GM18867 (cell line): ENCODE results near the gene NKIRAS2.

ENCODE experiments used
- ATAC-seq: cut with Tn5 transposase; IDR thresholded peaks from one replicate; pipeline ENCODE4 v1.9.1; 2021; ENCODE audit warnings: mild to moderate bottlenecking, moderate library complexity; ENCODE audit not compliant: unreplicated experiment

Gene NKIRAS2

GRCh38 chr17:42025936-42026335 lies 6.0 kb downstream of the NKIRAS2 start:
- ATAC-seq, result no peak

- no peak for ATAC-seq
Measured at GRCh38 chr17:42026857-42027589, 7.1 kb downstream of the NKIRAS2 start.

DNA sequence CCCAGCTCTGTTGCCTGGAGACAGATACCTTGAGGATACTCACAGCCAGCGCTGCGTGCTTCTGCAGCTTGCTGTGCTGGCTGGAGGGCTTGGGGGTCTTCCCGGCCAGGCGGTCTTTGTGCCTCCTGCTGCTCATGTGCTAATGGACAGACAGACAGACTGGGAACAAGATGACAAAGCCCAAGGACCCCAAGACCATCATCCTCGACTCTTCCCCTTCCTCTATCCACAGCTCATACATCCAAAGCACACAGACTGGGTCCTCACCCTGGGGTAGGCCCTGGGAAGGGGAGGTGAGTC lies 7.7 kb downstream of the NKIRAS2 start:
- no peak for ATAC-seq

DNA sequence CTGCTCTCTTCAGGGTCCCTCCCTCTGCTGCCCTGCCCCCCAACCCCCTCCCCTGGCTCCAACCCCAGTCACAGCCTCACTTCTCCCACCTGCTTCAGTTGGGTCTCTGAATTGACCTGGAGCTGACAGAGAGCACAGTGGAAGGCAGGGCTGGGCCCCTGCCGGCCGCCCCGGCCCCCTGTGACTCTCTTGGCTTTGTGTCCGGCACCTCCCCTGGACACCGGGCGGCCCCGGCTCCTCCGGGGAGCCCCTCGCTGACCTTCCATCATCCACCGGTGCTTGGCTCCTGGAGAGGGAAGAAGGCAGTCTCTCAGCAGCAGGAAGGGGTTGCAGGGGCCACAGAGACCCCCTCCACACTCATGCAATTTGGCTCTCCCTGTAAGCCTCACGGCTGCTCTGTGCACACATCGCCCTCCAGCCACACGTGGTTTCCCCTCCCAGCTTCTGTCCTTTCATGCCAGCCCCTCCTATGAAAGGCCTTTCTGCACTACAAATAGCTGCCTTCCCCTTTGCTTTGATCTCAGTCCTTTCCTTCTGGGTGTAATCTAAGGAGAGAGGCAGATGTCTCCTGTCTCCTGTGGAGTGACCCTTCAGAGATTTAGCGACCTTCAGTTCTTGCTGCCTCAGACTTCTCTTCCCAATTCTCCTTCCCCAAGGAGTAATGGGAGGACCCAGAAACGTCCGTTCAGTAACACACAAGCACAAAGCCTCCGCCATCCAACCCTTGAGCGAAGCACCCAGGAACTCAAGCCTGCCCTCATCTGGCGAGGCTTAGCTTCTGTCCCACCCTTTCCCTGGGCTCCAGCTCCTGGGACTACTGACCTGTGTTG lies 8.3 kb downstream of the NKIRAS2 start:
- ATAC-seq, result no peak

DNA sequence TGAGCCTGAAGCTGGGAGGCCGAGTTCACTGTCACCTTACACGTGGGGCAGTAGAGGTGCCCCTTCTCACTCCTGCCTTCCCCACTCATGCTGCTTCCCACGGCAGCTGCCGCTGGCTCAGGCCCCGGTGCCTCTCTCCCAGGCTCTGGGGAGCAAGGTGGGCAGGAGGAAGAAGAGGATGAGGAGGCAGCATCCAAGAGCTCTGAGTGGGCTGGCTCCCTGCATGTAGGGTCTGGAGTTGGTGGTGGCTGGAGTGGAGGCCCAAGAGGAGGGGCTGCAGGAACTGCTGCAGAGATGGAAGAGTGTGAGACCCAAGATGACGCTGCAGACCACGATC lies 8.9 kb downstream of the NKIRAS2 start:
- ATAC-seq, result no peak

- no peak for ATAC-seq
Measured at GRCh38 chr17:42031584-42031983, 11.7 kb downstream of the NKIRAS2 start.

DNA sequence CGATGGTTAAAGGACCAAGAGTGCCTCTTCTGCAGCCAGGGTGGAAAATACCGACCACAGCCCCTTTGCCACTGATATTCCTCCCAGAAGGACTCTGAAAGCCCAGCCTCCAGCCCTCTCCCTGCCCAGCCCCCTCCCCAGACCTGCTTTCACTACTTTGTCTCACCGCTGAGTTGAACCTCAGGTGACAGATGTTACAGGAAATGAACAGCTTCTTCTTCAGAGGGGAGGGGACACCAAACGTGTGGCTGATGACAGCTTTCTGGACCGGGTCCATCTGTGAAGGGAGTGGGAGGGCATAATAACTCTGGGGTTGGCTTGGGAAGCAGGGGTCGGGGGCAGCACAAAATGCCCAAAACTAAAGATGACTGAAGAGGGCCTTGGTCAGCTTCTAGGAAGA lies 14.2 kb downstream of the NKIRAS2 start:
- ATAC-seq, result no peak

GRCh38 chr17:42038221-42038973 lies 18.5 kb downstream of the NKIRAS2 start:
- ATAC-seq, result no peak

DNA sequence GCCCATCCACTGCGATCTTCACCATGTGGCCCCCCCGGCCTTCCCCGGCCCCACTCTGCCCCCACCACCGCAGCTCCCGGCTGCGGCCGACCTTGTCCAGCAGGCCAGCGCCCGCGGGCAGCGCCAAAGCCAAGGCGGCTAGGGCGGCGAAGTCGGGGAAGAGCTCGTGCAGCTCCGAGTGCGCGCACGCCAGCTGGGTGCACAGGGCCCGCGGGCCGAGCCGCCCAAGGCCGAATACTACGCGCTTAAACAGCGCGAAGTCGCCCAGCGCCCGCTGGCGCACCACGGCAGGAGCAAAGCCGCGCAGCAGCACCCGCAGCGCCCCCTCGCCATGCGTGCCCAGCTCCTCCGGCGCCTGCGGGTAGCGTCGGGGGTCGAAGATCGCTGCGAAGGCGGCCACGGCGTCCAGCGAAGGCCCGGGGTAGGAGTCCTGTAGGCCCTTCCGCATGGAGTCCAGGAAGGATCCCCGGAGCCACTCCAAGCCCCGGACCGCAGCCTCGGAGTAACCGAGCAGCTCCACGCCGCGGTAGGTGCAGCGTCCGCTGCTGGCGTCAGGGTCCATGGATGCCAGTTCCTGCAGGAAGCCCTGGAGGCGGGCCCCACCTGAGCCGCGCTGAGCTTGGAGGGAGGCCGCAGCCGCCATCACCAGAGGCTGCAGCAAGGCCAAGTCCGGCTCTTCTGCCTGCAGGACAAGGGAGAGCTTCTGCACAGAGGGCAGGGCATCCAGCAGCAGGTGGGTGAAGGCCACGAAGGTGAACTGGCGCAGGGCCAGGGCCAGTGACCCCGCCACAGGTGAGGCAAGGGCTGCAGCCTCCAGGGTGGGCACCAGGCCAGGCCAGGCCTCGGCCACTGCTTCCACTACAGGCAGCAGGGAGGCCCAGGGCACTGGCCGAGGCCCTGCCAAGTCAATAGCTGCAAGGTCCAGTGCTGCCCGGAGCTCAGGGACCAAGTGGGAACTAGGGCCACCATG lies 20.2 kb downstream of the NKIRAS2 start:
- no peak for ATAC-seq

GRCh38 chr17:42040818-42041217 lies 20.9 kb downstream of the NKIRAS2 start:
- ATAC-seq, result no peak

GRCh38 chr17:42041619-42042018 lies 21.7 kb downstream of the NKIRAS2 start:
- ATAC-seq, result no peak

DNA sequence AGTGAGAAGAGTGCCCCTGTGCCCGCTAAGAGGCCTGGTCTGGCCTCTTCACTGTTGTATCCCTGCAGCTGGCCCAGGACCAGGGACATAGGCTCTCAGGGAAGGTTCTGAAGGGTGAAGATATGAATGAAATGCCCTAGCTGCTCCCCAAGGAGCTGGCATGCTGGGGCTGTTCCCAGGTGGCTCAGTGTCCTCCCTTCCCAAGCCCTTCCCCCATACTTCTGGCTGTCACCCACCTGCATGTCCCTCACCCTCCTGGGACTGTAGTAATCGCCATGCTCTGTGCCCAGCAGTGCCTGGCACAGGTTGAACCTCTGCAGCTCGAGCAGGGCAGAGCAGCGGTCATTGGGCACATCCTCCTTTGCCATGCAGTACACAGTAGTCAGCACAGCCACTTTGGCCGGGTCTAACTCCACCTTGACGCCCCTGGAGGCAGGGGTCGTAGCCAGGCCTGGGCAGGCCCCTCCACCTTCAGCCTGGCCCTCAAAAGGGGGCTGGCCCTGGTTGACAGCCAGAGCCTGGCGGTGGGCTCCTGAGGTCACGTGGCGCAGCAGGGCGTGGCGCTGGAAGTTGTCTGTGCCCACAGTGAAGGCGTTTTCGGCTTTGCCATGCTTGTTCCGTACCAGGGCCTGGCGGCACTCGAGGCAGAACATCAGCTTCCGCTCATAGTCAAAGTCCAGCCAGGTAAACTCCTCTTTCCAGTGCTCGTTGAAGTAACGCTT lies 22.9 kb downstream of the NKIRAS2 start:
- ATAC-seq, result no peak

GRCh38 chr17:42045719-42046118 lies 25.8 kb downstream of the NKIRAS2 start:
- ATAC-seq, result no peak

- ATAC-seq, result no peak
Measured at GRCh38 chr17:42047343-42047742, 27.5 kb downstream of the NKIRAS2 start.

- no peak for ATAC-seq
Measured at GRCh38 chr17:42049834-42050392, 30.0 kb downstream of the NKIRAS2 start.

GRCh38 chr17:42050393-42051012 lies 30.6 kb downstream of the NKIRAS2 start, which contains the start of gene C17orf113:
Gene C17orf113 (minus strand): TSS chr17:42050601. CDS start chr17:42043376, 7,225 bp downstream.
- ATAC-seq, result no peak

GRCh38 chr17:42051013-42051400 lies 31.1 kb downstream of the NKIRAS2 start:
- no peak for ATAC-seq

DNA sequence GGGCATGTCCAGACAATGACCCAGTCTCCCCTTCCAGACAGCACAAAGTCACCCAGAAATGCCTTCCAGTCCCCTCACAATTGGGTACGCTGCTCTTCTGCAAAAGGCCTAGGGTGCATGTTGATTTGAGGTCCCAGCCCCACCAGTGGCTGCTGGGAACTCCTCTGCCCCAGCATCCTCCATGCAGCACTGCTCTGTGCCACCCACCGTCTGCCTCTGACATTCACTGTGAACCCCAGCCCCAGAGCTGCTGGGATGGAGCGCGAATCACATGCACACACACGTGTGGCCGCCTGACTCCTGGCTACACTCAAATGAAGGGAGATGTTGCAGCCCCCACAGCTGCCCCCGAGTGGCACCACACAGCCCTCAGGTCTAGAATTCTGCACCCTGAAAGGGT lies 31.8 kb downstream of the NKIRAS2 start:
- ATAC-seq, result no peak

- no peak for ATAC-seq
Measured at GRCh38 chr17:42052346-42052877, 32.5 kb downstream of the NKIRAS2 start.
